ENCODE data around the gene CIAO2A.
"Not testable (repeated sequence)": the region's sequence is repeated elsewhere in the genome, so short reads cannot be mapped to it uniquely, and the experiment has no call there.

The CIAO2A gene

DNA sequence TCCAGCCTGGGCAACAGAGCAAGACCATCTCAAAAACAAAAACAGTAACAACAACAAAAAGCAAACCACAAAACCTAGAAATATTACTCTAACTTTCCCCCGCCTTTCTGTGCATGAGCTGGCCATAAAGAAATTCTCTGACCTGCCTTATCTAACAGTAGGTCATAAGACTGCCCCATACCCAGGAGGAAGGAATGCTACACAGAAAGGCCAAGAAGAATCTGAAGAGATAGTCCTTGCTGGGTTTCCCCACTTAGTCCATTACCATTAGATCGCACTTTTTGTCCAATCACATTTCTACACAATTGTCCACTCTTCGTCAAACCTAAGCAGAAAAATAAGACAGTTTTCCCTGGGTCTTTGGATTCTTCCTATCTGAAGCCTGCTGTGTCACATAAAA, 23.5 kb downstream of the CIAO2A start:
- Histone ChIP-seq H3K27me3 (no peaks in the 10 kb centered on the region), H3K36me3 (peaks cover 14% of the 10 kb centered on the region; the same call in 1 of the 2 replicates), H3K4me3 (ENCODE audit: low read depth, low read length) (no peak overlapping the region), H3K4me1 (peaks cover 8% of the 10 kb centered on the region; the same call in 1 of the 2 replicates), H3K9me3 (no peaks in the 10 kb centered on the region)
- DNase-seq, result no peak
- TF ChIP-seq, protein P1, sequence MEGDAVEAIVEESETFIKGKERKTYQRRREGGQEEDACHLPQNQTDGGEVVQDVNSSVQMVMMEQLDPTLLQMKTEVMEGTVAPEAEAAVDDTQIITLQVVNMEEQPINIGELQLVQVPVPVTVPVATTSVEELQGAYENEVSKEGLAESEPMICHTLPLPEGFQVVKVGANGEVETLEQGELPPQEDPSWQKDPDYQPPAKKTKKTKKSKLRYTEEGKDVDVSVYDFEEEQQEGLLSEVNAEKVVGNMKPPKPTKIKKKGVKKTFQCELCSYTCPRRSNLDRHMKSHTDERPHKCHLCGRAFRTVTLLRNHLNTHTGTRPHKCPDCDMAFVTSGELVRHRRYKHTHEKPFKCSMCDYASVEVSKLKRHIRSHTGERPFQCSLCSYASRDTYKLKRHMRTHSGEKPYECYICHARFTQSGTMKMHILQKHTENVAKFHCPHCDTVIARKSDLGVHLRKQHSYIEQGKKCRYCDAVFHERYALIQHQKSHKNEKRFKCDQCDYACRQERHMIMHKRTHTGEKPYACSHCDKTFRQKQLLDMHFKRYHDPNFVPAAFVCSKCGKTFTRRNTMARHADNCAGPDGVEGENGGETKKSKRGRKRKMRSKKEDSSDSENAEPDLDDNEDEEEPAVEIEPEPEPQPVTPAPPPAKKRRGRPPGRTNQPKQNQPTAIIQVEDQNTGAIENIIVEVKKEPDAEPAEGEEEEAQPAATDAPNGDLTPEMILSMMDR (IDR thresholded peaks at IDR 0.05; ENCODE audit: low read depth, low read length), result no peak

DNA sequence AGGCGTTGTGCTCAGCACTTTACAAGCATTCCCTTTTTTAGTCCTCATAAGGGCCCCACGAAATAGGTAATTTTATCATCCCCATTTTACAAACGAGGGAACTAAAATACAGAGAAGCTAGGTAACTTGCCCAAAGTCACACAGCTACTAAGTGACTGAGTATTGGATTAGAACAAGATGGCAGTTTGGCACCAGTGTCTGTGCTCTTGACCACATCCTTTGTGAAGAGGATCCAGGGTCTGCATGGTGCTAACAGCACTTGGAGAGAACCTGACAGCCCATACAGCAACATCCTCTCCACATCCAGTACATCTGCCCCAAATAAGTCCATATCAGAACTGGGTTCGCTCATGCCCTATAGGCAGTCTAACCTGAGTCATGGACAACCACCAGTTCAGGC, 25.5 kb downstream of the CIAO2A start:
- Histone ChIP-seq H3K36me3 (peaks cover 14% of the 10 kb centered on the region; the same call in 1 of the 2 replicates), H3K4me1 (peaks cover 8% of the 10 kb centered on the region; the same call in 1 of the 2 replicates), H3K27me3 (no peaks in the 10 kb centered on the region), H3K4me3 (ENCODE audit: low read depth, low read length) (no peak overlapping the region), H3K9me3 (no peaks in the 10 kb centered on the region)
- TF ChIP-seq, protein P1 (IDR thresholded peaks at IDR 0.05; ENCODE audit: low read depth, low read length), result no peak
- no peak for DNase-seq

DNA sequence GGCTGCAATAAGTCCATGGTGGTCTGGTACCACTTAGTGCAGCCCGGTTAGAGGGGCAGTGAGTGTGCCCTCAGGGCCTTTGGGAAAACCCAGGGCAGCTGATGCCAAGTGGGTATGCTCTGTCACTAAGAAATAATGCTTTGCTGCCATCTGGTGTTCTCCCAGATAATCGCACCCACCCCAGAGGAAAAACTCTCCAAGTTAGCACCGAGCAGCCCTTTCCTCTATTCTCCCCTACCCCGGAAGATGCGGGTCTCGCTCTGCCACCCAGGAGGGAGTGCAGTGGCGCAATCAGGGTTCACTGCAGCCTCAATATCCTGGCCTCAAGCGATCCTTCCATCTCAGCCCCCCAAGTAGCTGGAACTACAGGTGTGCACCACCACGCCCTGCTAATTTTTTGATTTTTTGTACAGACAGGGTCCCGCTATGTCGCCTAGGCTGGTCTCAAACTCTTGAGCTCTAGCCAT, 26.0 kb downstream of the CIAO2A start:
- Histone ChIP-seq H3K4me3 (ENCODE audit: low read depth, low read length) (no peak overlapping the region), H3K27me3 (no peaks in the 10 kb centered on the region), H3K9me3 (no peaks in the 10 kb centered on the region), H3K4me1 (peaks cover 8% of the 10 kb centered on the region; the same call in 1 of the 2 replicates), H3K36me3 (peaks cover 14% of the 10 kb centered on the region; the same call in 1 of the 2 replicates)
- DNase-seq, result peak; percentile 90
- TF ChIP-seq, protein P1 (IDR thresholded peaks at IDR 0.05; ENCODE audit: low read depth, low read length), result peak; percentile 79

DNA sequence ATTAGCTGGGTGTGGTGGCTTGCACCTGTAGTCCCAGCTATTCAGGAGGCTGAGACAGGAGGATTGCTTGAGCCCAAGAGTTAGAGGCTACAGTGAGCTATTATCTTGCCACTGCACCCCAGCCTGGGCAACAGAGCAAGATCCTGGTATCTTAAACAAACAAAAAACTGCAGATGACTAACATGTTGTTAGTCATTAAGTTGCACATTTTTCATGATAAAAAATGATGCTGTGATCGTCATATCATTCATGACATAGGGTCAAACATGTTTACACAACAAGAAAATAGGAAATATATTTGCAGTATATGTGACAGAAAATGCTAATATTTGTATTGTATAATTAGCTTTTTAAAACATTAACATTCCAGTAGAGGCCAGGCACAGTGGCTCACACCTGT, 27.2 kb downstream of the CIAO2A start:
- Histone ChIP-seq H3K9me3 (no peaks in the 10 kb centered on the region), H3K36me3 (peaks cover 10% of the 10 kb centered on the region; the same call in 1 of the 2 replicates), H3K27me3 (no peaks in the 10 kb centered on the region), H3K4me1 (peaks cover 8% of the 10 kb centered on the region; the same call in 1 of the 2 replicates), H3K4me3 (ENCODE audit: low read depth, low read length) (no peak overlapping the region)
- TF ChIP-seq, protein P1 (IDR thresholded peaks at IDR 0.05; ENCODE audit: low read depth, low read length), result no peak
- DNase-seq, result no peak

DNA sequence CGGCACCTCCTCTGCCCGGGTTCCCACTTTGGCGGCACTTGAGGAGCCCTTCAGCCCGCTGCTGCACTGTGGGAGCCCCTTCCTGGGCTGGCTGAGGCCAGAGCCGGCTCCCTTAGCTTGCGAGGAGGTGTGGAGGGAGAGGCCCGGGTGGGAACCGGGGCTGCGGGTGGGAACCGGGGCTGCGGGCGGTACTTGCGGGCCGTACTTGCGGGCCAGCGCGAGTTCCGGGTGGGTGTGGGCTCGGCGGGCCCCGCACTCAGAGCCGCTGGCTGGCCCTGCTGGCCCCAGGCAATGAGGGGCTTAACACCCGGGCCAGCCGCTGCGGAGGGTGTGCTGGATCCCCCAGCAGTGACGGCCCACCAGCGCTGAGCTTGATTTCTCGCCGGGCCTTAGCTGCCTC, 32.9 kb downstream of the CIAO2A start:
- TF ChIP-seq, protein P1 (IDR thresholded peaks at IDR 0.05; ENCODE audit: low read depth, low read length), result no peak
- Histone ChIP-seq H3K36me3 (no peaks in the 10 kb centered on the region), H3K27me3 (no peaks in the 10 kb centered on the region), H3K4me1 (no peaks in the 10 kb centered on the region), H3K4me3 (ENCODE audit: low read depth, low read length) (no peak overlapping the region), H3K9me3 (no peaks in the 10 kb centered on the region)
- no peak for DNase-seq

DNA sequence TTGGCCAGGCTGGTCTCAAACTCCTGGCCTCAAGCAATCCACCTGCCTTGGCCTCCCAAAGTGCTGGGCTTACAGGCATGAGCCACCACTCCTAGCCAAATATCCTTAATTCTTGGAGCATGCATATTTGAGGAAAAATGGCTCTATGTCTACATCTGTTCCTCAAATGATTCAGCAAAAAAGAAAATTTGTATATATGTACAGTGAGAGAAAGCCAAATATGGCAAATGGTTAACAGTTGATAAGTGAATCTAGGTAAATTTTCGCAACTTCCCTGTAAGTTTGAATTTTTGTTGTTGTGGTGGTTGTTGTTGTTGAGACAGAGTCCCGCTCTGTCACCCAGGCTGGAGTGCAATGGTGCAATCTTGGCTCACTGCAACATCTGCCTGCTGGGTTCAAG, 34.5 kb downstream of the CIAO2A start:
- H3K4me3 ChIP-seq (ENCODE audit: low read depth, low read length); DNase-seq; H3K4me1 ChIP-seq; H3K36me3 ChIP-seq; H3K9me3 ChIP-seq; H3K27me3 ChIP-seq: not testable (repeated sequence)

DNA sequence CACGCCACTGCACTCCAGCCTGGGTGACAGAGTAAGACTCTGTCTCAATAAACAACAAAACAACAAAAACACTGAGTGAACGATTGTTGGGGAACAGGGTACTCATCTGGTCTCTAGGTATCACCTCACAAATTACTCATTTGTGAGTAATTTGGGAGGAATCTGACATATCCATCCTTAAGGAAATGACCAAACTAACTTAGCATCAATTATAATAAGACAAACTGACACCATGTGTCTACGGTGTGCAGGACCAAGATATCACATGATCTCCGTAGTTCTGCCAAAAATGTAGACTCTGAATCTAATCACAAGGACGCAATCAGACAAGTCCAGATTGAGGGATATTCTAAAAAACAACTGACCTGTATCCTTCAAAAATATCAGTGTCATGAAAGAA, 35.4 kb downstream of the CIAO2A start:
- TF ChIP-seq, protein P1 (IDR thresholded peaks at IDR 0.05; ENCODE audit: low read depth, low read length), result no peak
- H3K4me3 ChIP-seq (ENCODE audit: low read depth, low read length), result no peak overlapping the region
- no peaks in the 10 kb centered on the region for H3K36me3 ChIP-seq
- DNase-seq, result no peak
- no peaks in the 10 kb centered on the region for H3K4me1 ChIP-seq
- H3K9me3 ChIP-seq, result no peaks in the 10 kb centered on the region
- no peaks in the 10 kb centered on the region for H3K27me3 ChIP-seq

DNA sequence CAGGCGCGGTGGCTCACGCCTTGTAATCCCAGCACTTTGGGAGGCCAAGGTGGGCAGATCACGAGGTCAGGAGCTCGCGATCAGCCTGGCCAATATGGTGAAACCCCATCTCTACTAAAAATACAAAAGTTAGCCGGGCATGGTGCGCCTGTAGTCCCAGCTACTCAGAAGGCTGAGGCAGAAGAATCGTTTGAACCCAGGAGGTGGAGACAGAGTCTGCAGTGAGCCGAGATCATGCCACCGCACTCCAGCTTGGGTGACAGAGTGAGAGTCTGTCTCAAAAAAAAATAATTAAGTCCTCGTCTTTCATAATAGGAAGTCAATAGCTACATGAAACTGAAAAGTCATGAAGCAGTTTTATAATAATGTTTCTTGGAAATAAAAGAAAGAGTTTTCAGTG, 40.0 kb downstream of the CIAO2A start:
- not testable (repeated sequence) for H3K4me3 ChIP-seq (ENCODE audit: low read depth, low read length); DNase-seq; H3K36me3 ChIP-seq; H3K9me3 ChIP-seq; H3K4me1 ChIP-seq; H3K27me3 ChIP-seq

Data from BE2C (cell line).